GM10266 (cell line): ENCODE results near the gene TEP1.

ENCODE experiments used
- DNase-seq: peaks from one replicate; pipeline ENCODE4 v3.0.0; 2012; ENCODE audit errors: extremely low spot score
- TF ChIP-seq, protein P1 (sequence below): IDR thresholded peaks from 2 replicates; pipeline ENCODE4 v1.5.1; 2012; ENCODE audit warnings: mild to moderate bottlenecking, low read depth; ENCODE audit not compliant: control insufficient read depth, insufficient read depth; ENCODE audit errors: missing control alignments

Gene TEP1

GRCh38 chr14:20400965-20401593 is 12.2 kb downstream of the TEP1 start:
- no peak for DNase-seq

DNA sequence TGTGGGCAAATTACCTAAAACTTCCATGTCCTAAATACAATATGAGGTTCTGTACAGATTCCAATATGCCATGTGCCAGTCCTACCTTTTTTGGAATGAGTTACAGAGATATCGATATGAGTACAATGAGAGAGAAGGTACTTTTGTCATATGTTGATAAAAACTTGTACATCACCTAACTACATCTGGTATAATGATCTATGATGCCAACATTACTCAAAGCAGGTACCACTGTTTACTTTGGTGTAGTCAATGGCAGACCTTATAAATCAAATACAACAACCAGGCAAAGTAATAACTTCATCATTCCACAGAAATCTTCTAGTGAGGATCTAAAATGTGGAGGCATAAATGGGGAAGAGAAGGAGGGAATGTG is 12.7 kb downstream of the TEP1 start:
- no peak for DNase-seq

More at GRCh38 chr14:20400965-20401593, 12.2 kb downstream of the TEP1 start:
- TF ChIP-seq, protein P1, sequence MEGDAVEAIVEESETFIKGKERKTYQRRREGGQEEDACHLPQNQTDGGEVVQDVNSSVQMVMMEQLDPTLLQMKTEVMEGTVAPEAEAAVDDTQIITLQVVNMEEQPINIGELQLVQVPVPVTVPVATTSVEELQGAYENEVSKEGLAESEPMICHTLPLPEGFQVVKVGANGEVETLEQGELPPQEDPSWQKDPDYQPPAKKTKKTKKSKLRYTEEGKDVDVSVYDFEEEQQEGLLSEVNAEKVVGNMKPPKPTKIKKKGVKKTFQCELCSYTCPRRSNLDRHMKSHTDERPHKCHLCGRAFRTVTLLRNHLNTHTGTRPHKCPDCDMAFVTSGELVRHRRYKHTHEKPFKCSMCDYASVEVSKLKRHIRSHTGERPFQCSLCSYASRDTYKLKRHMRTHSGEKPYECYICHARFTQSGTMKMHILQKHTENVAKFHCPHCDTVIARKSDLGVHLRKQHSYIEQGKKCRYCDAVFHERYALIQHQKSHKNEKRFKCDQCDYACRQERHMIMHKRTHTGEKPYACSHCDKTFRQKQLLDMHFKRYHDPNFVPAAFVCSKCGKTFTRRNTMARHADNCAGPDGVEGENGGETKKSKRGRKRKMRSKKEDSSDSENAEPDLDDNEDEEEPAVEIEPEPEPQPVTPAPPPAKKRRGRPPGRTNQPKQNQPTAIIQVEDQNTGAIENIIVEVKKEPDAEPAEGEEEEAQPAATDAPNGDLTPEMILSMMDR = no peak

DNA sequence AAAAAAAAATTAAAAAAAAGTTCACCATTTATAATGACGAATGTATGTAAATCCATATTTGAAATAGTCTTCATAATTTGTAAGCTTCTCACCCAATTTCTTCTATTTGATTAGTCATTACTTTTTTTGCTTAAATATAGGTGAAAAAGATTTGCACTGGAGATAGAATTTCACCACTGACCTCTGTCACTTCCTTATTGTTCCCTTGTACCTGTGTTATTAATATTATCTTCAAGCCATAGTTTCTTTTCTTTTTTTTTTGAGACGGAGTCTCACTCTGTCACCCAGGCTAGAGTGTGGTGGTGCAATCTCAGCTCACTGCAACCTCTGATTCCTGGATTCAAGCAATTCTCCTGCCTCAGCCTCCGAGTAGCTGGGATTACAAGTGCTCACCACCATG is 15.8 kb downstream of the TEP1 start:
- no peak for DNase-seq
- TF ChIP-seq, protein P1 = no peak

More for the DNA sequence above, 12.7 kb downstream of the TEP1 start:
- TF ChIP-seq, protein P1 = no peak

DNA sequence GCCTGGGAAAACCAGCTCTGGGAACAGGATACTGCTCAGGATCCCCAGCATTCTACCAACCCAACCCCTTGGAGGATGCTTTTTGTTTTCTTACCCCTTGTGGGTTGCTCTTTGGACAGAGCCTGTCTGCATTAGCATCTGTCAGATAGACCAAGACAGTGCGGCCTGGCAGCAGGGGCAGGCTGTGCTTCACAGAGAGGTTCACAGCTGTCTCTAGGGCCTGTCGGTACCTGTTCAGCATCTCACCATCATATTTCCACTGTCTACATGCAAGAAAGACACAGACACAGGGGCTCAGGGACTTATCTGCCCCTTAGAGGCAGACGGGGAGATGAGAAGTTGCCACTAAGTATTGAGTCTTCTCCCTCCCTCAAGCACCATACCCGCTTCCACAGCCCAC is 21.8 kb downstream of the TEP1 start:
- TF ChIP-seq, protein P1 = no peak
- DNase-seq = no peak

DNA sequence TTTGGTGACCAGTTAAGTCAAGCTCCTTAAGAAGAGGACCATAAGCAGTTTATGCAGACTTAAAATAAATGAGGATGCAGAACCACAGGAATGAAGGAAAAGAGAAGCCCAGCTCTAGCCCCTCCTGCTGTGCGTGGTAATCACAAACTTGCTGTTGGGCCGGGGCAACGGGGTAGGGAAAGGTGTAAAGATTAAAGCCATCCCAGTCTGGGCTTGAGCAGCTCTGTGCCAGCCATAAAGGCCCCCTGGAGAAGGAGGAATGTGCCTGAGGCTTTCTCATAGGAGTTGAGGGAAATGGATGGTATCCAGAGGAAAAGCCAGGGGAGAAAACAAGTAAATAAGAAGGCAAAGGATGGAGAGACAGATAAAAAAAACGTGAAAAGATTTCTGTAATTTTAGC is 25.1 kb downstream of the TEP1 start:
- DNase-seq = no peak
- TF ChIP-seq, protein P1 = no peak

- DNase-seq = peak; percentile 32
- TF ChIP-seq, protein P1 = no peak
Measured at GRCh38 chr14:20387576-20387975, 25.7 kb downstream of the TEP1 start.

- TF ChIP-seq, protein P1 = no peak
Measured at GRCh38 chr14:20386276-20386855, 26.9 kb downstream of the TEP1 start.

More at GRCh38 chr14:20386276-20386855, 26.9 kb downstream of the TEP1 start:
- DNase-seq = no peak
